A549 (cell line): Measurements from ENCODE around the gene CATSPER4. TPM values are rescaled to one million over a fixed set of nuclear protein-coding genes. Genes with fewer than 3 reads are reported as not detected.

ENCODE experiments used
- ATAC-seq, 2 experiments: fragments of 200-7000 bp in 1 of 2; fragments of >200 bp in 1 of 2; cut with Nextera tagmentation in 1 of 2; cut with Tn5 transposase in 1 of 2; 3 replicates each; pipeline versions ENCODE4 v1.8.0 to v1.9.1; 2018 to 2020; ENCODE audit warnings: mild to moderate bottlenecking in 1 of 2, moderate library complexity in 1 of 2
- CTCF ChIA-PET: fragments of 300-600 bp; sonication (Branson Sonifier 250); formaldehyde crosslinking; extraction: SDS; loops from one replicate; lab custom pipeline; 2021; ENCODE audit warnings: antibody characterized with exemption, inconsistent platforms; lab: Yijun Ruan, JAX
- POLR2A ChIA-PET: fragments of 350-600 bp; formaldehyde crosslinking; extraction: SDS; loops from one replicate; lab custom pipeline; 2021; ENCODE audit warnings: antibody characterized with exemption, inconsistent platforms; lab: Yijun Ruan, JAX
- DNase-seq, 2 experiments: peaks; one replicate each; pipeline versions ENCODE4 v3.0.0 to v3.0.0-alpha.2; 2011 to 2016; ENCODE audit warnings: low read depth in 1 of 2, low spot score in 1 of 2
- FAIRE-seq: peaks from 2 replicates; lab custom pipeline; 2011; peaks lifted over from hg19 to GRCh38; lab: Jason Lieb, UNC
- H3K27ac ChIP-seq, 2 experiments: fragments of >200 bp; sonication (Bioruptor Twin); formaldehyde crosslinking; 3 replicates each; pipeline ENCODE4 v1.5.1; 2016 to 2017
- H3K4me1 ChIP-seq: fragments of >200 bp; sonication (Bioruptor Twin); formaldehyde crosslinking; 3 replicates; pipeline ENCODE4 v1.6.1; 2016
- H3K4me2 ChIP-seq: fragments of >200 bp; sonication (Bioruptor Twin); formaldehyde crosslinking; 3 replicates; pipeline ENCODE4 v1.6.1; 2016
- H3K4me3 ChIP-seq: fragments of >200 bp; sonication (Bioruptor Twin); formaldehyde crosslinking; 3 replicates; pipeline ENCODE4 v1.5.1; 2016
- H3K9me3 ChIP-seq: fragments of >200 bp; sonication (Bioruptor Twin); formaldehyde crosslinking; 3 replicates; pipeline ENCODE4 v1.6.1; 2016
- CHD4 ChIP-seq: fragments of 200-600 bp; sonication (generic); IDR thresholded peaks from 2 replicates; pipeline ENCODE4 v1.6.1; 2016; ENCODE audit warnings: antibody characterized with exemption, mild to moderate bottlenecking, borderline replicate concordance
- EHMT2 ChIP-seq: fragments of 200-600 bp; sonication (generic); IDR thresholded peaks from 2 replicates; pipeline ENCODE4 v1.6.1; 2016; ENCODE audit warnings: antibody characterized with exemption, low read depth, mild to moderate bottlenecking, moderate library complexity
- KDM1A ChIP-seq: fragments of 200-600 bp; sonication (generic); IDR thresholded peaks from 2 replicates; pipeline ENCODE4 v1.6.1; 2016; ENCODE audit warnings: low read depth, mild to moderate bottlenecking
- MAX ChIP-seq: IDR thresholded peaks from 2 replicates; pipeline ENCODE4 v1.6.1; 2012
- MYC ChIP-seq: IDR thresholded peaks from 2 replicates; pipeline ENCODE4 v1.6.1; 2012; ENCODE audit warnings: mild to moderate bottlenecking, inconsistent platforms, low read length, improper control_type of control experiment, borderline replicate concordance
- NFE2L2 ChIP-seq: fragments of 150-350 bp; conservative IDR thresholded peaks from 2 replicates; pipeline ENCODE4 v1.6.1; 2014; ENCODE audit warnings: low read length
- NPAS2 ChIP-seq: fragments of 250-450 bp; sonication (Bioruptor Pico); IDR thresholded peaks from 2 replicates; pipeline ENCODE4 v1.8.0; 2022; ENCODE audit warnings: mild to moderate bottlenecking, moderate library complexity, borderline replicate concordance
- NR3C1 ChIP-seq: fragments of >200 bp; sonication (Bioruptor Twin); formaldehyde crosslinking; IDR thresholded peaks from 3 replicates; pipeline ENCODE4 v1.6.1; 2017
- RFX5 ChIP-seq: fragments of 450-650 bp; IDR thresholded peaks from 2 replicates; pipeline ENCODE4 v1.7.1; 2014; ENCODE audit warnings: antibody characterized with exemption, mild to moderate bottlenecking, moderate library complexity
- TFCP2L1 ChIP-seq: fragments of 250-450 bp; sonication (Bioruptor Pico); IDR thresholded peaks from 2 replicates; pipeline ENCODE4 v1.5.0; 2021; ENCODE audit warnings: mild to moderate bottlenecking
- ZC3H11A ChIP-seq: fragments of 450-650 bp; IDR thresholded peaks from 2 replicates; pipeline ENCODE4 v1.6.1; 2014; ENCODE audit warnings: antibody characterized with exemption, mild to moderate bottlenecking
- ZFP36 ChIP-seq: fragments of 450-650 bp; IDR thresholded peaks from 2 replicates; pipeline ENCODE4 v1.6.1; 2014; ENCODE audit warnings: borderline replicate concordance; ENCODE audit not compliant: partially characterized antibody
- ZNF302 ChIP-seq: fragments of 250-450 bp; sonication (Bioruptor Pico); IDR thresholded peaks from 2 replicates; pipeline ENCODE4 v1.9.0; 2021; ENCODE audit warnings: inconsistent platforms, mild to moderate bottlenecking, moderate library complexity
- WGBS: methylation state at CpG from one replicate; pipeline ENCODE4 v1.1.6; 2017; ENCODE audit errors: missing lambda C conversion rate; 5-methylcytosine and 5-hydroxymethylcytosine counted together
- polyA plus RNA-seq, 4 experiments: library from polyadenylated mRNA; depleted of rRNA in 3 of 4; stranded (reverse); fragments of >200 nt; fragmentation: RNase III in 1 of 4; extraction: RNeasy Plus Mini Kit Qiagen cat#74134 plus additional on column Dnase treatment in 1 of 4; gene quantifications; 2 replicates in 3 of 4; 3 replicates in 1 of 4; pipeline ENCODE4 v1.2.3, GENCODE V29; 2011 to 2017
- TF ChIP-seq, protein P1 (sequence below): fragments of 450-650 bp; IDR thresholded peaks from 2 replicates; pipeline ENCODE4 v1.6.1; 2014; ENCODE audit warnings: antibody characterized with exemption
- TF ChIP-seq, protein P2 (sequence below): IDR thresholded peaks from 2 replicates; pipeline ENCODE4 v1.6.1; 2012; ENCODE audit warnings: low read depth, borderline replicate concordance
- TF ChIP-seq, protein P3 (sequence below): fragments of >200 bp; sonication (Bioruptor Twin); formaldehyde crosslinking; IDR thresholded peaks from 3 replicates; pipeline ENCODE4 v1.6.1; 2016

Gene CATSPER4
- polyA plus RNA-seq, 2 of the 4 experiments (the other 2 are of a cell fraction) = not detected

- H3K4me1 ChIP-seq = peaks cover 10% of the 10 kb centered on the region; the same call in 2 of the 3 replicates
- CTCF ChIA-PET = interaction anchor here (1.1 to 3.7 kb wide), 9 partner anchors 12 to 153 kb away, joined by 3 to 33 read pairs (median 5); partner anchors contain the start of gene CEP85
- H3K4me3 ChIP-seq = peak within 1 kb of the TSS; percentile 95
- TF ChIP-seq, protein P1, sequence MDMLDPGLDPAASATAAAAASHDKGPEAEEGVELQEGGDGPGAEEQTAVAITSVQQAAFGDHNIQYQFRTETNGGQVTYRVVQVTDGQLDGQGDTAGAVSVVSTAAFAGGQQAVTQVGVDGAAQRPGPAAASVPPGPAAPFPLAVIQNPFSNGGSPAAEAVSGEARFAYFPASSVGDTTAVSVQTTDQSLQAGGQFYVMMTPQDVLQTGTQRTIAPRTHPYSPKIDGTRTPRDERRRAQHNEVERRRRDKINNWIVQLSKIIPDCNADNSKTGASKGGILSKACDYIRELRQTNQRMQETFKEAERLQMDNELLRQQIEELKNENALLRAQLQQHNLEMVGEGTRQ = no peak
- TF ChIP-seq RFX5 (no peak), CHD4 (no peak), NR3C1 (no peak), EHMT2 (no peak), KDM1A (no peak), NPAS2 (CRISPR knock-in tag) (no peak), MYC (no peak), ZFP36 (no peak), ZC3H11A (no peak), NFE2L2 (no peak)
- TF ChIP-seq, protein P2, sequence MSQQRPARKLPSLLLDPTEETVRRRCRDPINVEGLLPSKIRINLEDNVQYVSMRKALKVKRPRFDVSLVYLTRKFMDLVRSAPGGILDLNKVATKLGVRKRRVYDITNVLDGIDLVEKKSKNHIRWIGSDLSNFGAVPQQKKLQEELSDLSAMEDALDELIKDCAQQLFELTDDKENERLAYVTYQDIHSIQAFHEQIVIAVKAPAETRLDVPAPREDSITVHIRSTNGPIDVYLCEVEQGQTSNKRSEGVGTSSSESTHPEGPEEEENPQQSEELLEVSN = no peak
- TF ChIP-seq, protein P3, sequence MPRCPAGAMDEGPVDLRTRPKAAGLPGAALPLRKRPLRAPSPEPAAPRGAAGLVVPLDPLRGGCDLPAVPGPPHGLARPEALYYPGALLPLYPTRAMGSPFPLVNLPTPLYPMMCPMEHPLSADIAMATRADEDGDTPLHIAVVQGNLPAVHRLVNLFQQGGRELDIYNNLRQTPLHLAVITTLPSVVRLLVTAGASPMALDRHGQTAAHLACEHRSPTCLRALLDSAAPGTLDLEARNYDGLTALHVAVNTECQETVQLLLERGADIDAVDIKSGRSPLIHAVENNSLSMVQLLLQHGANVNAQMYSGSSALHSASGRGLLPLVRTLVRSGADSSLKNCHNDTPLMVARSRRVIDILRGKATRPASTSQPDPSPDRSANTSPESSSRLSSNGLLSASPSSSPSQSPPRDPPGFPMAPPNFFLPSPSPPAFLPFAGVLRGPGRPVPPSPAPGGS = no peak
- 92% methylated on average over 3 of the region's 5 CpGs for WGBS
- ATAC-seq (no peak), FAIRE-seq (no peak), DNase-seq (no peak)
- H3K4me2 ChIP-seq = peak within 1 kb of the TSS; percentile 87
- H3K9me3 ChIP-seq = no peaks in the 10 kb centered on the region
- H3K27ac ChIP-seq = peak within 1 kb of the TSS; percentile 90 to 99
- POLR2A ChIA-PET = interaction anchor here (0.5 to 1.5 kb wide), 2 partner anchors 57 to 263 kb away, joined by 6 to 8 read pairs; partner anchors contain the start of gene PDIK1L
Observed at GRCh38 chr1:26168410-26169197, 21.8 kb upstream of the CATSPER4 start, which contains the start of gene C1orf232. C1orf232 (minus strand) TSS chr1:26168963; CDS start chr1:26168499, 464 bp downstream.

GRCh38 chr1:26169198-26169554, 21.2 kb upstream of the CATSPER4 start:
- POLR2A ChIA-PET = interaction anchor here (0.5 to 1.6 kb wide), 3 partner anchors 58 to 264 kb away, joined by 6 to 15 read pairs (median 8); partner anchors contain the start of genes CEP85 and PDIK1L

More at GRCh38 chr1:26169198-26169554, 21.2 kb upstream of the CATSPER4 start:
- Histone ChIP-seq H3K4me3 (peak overlapping the region; percentile 95; the same call in 2 of the 3 replicates), H3K27ac (peak overlapping the region; percentile 90 to 99; a peak in 5 of 6 replicates), H3K4me2 (peak overlapping the region; percentile 87), H3K9me3 (no peaks in the 10 kb centered on the region), H3K4me1 (peaks cover 10% of the 10 kb centered on the region; the same call in 2 of the 3 replicates)
- WGBS = 72% methylated on average over 4 of the region's 4 CpGs
- CTCF ChIA-PET = interaction anchor here (0.6 to 3.7 kb wide), 34 partner anchors 8 to 271 kb away, joined by 3 to 33 read pairs (median 4); partner anchors contain the start of genes CATSPER4, CEP85, CNKSR1 and DHDDS
- ATAC-seq (no peak), FAIRE-seq (no peak), DNase-seq (no peak)
- TF ChIP-seq KDM1A (no peak), ZC3H11A (no peak), MAX (no peak), CHD4 (no peak), TFCP2L1 (CRISPR knock-in tag) (no peak), ZNF302 (CRISPR knock-in tag) (no peak)
